K562 (cell line): ENCODE measurements around the gene MRNIP. TPM values are rescaled to one million over a fixed set of nuclear protein-coding genes. Genes with fewer than 3 reads are reported as not detected.

Experiments
- BDP1 ChIP-seq: IDR thresholded peaks from 3 replicates; pipeline ENCODE4 v1.6.1; 2011; ENCODE audit not compliant: insufficient read length, insufficient read depth
- CBX5 ChIP-seq: IDR thresholded peaks from 2 replicates; pipeline ENCODE4 v1.6.1; 2014; ENCODE audit warnings: low read depth, borderline replicate concordance
- CREB1 ChIP-seq, 2 experiments: sonication (generic) in 1 of 2; formaldehyde crosslinking in 1 of 2; IDR thresholded peaks; 2 replicates each; pipeline versions ENCODE4 v1.6.1 to v1.8.0; 2012 to 2022; ENCODE audit warnings: inconsistent platforms in 1 of 2, mild to moderate bottlenecking in 1 of 2, missing genetic modification reagents in 1 of 2, moderate library complexity in 1 of 2
- CREB3L1 ChIP-seq: fragments of 450-650 bp; IDR thresholded peaks from 2 replicates; pipeline ENCODE4 v1.6.1; 2014; ENCODE audit warnings: low read depth, mild to moderate bottlenecking, moderate library complexity, borderline replicate concordance
- E2F5 ChIP-seq: sonication (generic); formaldehyde crosslinking; IDR thresholded peaks from 2 replicates; pipeline ENCODE4 v1.8.0; 2022; ENCODE audit warnings: mild to moderate bottlenecking, missing genetic modification reagents
- EP400 ChIP-seq: fragments of 450-650 bp; IDR thresholded peaks from 2 replicates; pipeline ENCODE4 v1.6.1; 2017; ENCODE audit warnings: antibody characterized with exemption, mild to moderate bottlenecking, moderate library complexity
- ID3 ChIP-seq, 2 experiments: fragments of 250-450 bp in 1 of 2; fragments of 450-650 bp in 1 of 2; sonication (Bioruptor Pico) in 1 of 2; IDR thresholded peaks; 2 replicates each; pipeline versions ENCODE4 v1.6.1 to v1.8.0; 2016 to 2021; ENCODE audit warnings: mild to moderate bottlenecking in 2 of 2, moderate library complexity in 2 of 2, missing compliant biosample characterization in 1 of 2, missing genetic modification characterization in 1 of 2
- RHOXF2B ChIP-seq: fragments of 250-450 bp; sonication (Bioruptor Pico); conservative IDR thresholded peaks from 2 replicates; pipeline ENCODE4 v1.5.1; 2021
- SMAD3 ChIP-seq: fragments of 450-650 bp; formaldehyde crosslinking; conservative IDR thresholded peaks from 2 replicates; pipeline ENCODE4 v1.4.0; 2020; ENCODE audit warnings: mild to moderate bottlenecking
- SREBF2 ChIP-seq: sonication (generic); formaldehyde crosslinking; IDR thresholded peaks from 2 replicates; pipeline ENCODE4 v1.4.0; 2020; ENCODE audit warnings: mild to moderate bottlenecking, missing genetic modification reagents
- TAL1 ChIP-seq: fragments of 450-650 bp; IDR thresholded peaks from 2 replicates; pipeline ENCODE4 v1.6.1; 2016; ENCODE audit warnings: mild to moderate bottlenecking
- USF1 ChIP-seq: sonication (generic); formaldehyde crosslinking; IDR thresholded peaks from 2 replicates; pipeline ENCODE4 v1.9.0; 2022; ENCODE audit warnings: mild to moderate bottlenecking, missing genetic modification reagents
- XRCC4 ChIP-seq: IDR thresholded peaks from one replicate; pipeline ENCODE4 v1.6.1; 2011; ENCODE audit not compliant: insufficient read depth, insufficient read length; ENCODE audit errors: extremely low read depth
- ZFP1 ChIP-seq: fragments of 450-650 bp; formaldehyde crosslinking; IDR thresholded peaks from 2 replicates; pipeline ENCODE4 v1.4.0; 2020; ENCODE audit warnings: mild to moderate bottlenecking, mixed read lengths
- ZHX1 ChIP-seq: fragments of 150-350 bp; conservative IDR thresholded peaks from 2 replicates; pipeline ENCODE4 v1.6.1; 2014; ENCODE audit warnings: low read length
- ZNF212 ChIP-seq: fragments of 450-650 bp; formaldehyde crosslinking; IDR thresholded peaks from 2 replicates; pipeline ENCODE4 v1.4.0; 2020; ENCODE audit warnings: mild to moderate bottlenecking
- ZNF830 ChIP-seq: fragments of 250-450 bp; sonication (Bioruptor Pico); IDR thresholded peaks from 2 replicates; pipeline ENCODE4 v1.5.0; 2021; ENCODE audit warnings: mild to moderate bottlenecking
- polyA plus RNA-seq, 8 experiments: library from polyadenylated mRNA; depleted of rRNA in 4 of 8; stranded (reverse) in 5 of 8; unstranded in 3 of 8; fragments of >200 nt; fragmentation: Nextera tagmentation in 2 of 8; fragmentation: Illumina TruSeq in 1 of 8; extraction: Ambion mirVana in 2 of 8; extraction: Trizol in 1 of 8; gene quantifications; 2 replicates each; pipeline versions ENCODE4 v1.2.1 to v1.2.3, GENCODE V29; 2011 to 2014; ENCODE audit warnings: inconsistent platforms in 1 of 8, missing spikeins in 1 of 8
- total RNA-seq, 7 experiments: library from RNA; depleted of rRNA in 6 of 7; stranded (reverse); fragments of >200 nt in 6 of 7; fragmentation: Illumina TruSeq in 2 of 7; extraction: Trizol in 2 of 7; gene quantifications; 2 replicates each; pipeline versions ENCODE4 v1.2.1 to v1.2.3, GENCODE V29; 2011 to 2021; ENCODE audit warnings: low replicate concordance in 1 of 7
- TF ChIP-seq, protein P1 (sequence below): fragments of 450-650 bp; IDR thresholded peaks from 2 replicates; pipeline ENCODE4 v1.6.1; 2018; ENCODE audit warnings: mild to moderate bottlenecking, low read depth; ENCODE audit not compliant: partially characterized antibody

Gene MRNIP
- total and polyA plus RNA-seq, 9 of the 15 experiments (the other 6 are each of a cell fraction or from before 2014, with no cell fraction given): 3.6 to 39.0 (median 16.8) TPM

DNA sequence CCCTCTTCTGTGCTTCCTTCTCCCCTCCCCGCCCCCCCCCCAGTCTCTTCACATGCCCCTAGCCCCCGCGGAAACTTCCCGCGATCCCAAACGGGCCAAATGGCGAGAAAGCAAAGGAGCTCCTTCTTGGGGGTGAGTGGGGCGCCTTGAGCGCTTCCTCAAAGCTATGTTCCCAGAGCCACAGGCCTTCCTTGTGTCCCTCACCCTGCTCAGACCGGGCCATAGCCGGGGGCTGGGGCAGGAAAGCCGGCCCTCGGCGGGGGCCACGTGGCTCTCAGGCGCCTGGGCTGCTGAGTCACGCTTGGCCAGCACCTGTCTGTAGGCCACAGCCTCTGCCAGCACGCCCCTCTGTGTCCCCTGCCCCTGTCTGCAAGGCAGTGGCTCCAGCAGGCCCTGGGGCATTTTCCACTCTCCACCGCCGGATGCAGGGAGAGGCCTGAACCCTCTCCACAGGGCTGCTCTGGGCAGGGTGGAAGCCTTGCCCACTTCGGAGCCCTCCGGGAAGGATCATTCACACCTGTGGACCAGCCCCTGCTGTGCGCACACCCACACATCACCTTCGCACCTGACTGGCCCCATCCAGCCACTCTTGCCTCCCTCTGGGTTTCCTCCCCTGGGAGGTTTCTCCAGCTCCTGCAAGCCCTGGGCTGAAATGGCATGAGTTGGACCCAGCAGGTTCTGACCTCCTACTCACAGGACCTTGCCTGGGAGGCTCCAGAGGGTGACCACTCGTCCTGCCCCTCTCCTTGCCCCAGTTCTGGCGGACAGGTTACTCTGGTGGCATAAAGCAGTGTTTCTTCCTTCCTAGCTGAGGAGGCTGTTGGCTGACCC is 39.1 kb downstream of the MRNIP start (continued):
- TF ChIP-seq USF1 (CRISPR knock-in tag): peak; percentile 71
- peak; percentile 93 for TF ChIP-seq SMAD3 (CRISPR knock-in tag)
- 0 out of 2 replicates have a peak, but pooled peaks have one; percentile 31 for TF ChIP-seq SREBF2 (CRISPR knock-in tag)
- TF ChIP-seq CBX5: no peak
- no peak for TF ChIP-seq ZNF830 (CRISPR knock-in tag)
- TF ChIP-seq E2F5 (CRISPR knock-in tag): no peak
- TF ChIP-seq ZNF212 (CRISPR knock-in tag): 0 out of 2 replicates have a peak, but pooled peaks have one; percentile 25
- no peak for TF ChIP-seq XRCC4
- TF ChIP-seq BDP1: no peak
- peak; percentile 89 for TF ChIP-seq EP400
- TF ChIP-seq, protein P1, sequence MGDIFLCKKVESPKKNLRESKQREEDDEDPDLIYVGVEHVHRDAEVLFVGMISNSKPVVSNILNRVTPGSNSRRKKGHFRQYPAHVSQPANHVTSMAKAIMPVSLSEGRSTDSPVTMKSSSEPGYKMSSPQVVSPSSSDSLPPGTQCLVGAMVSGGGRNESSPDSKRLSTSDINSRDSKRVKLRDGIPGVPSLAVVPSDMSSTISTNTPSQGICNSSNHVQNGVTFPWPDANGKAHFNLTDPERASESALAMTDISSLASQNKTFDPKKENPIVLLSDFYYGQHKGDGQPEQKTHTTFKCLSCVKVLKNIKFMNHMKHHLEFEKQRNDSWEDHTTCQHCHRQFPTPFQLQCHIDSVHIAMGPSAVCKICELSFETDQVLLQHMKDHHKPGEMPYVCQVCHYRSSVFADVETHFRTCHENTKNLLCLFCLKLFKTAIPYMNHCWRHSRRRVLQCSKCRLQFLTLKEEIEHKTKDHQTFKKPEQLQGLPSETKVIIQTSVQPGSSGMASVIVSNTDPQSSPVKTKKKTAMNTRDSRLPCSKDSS: no peak
- peak; percentile 74; the same call in 1 of the 2 replicates for TF ChIP-seq ID3 (CRISPR knock-in tag; IDR thresholded peaks at IDR 0.05)
- peak; percentile 90 for TF ChIP-seq ID3 (tag; IDR thresholded peaks at IDR 0.05)
- TF ChIP-seq RHOXF2B (CRISPR knock-in tag): 0 out of 2 replicates have a peak, but pooled peaks have one; percentile 84
- TF ChIP-seq CREB3L1: peak; percentile 77
- no peak for TF ChIP-seq CREB1 (IDR thresholded peaks at IDR 0.05)
- TF ChIP-seq CREB1 (CRISPR knock-in tag; IDR thresholded peaks at IDR 0.05): no peak
- TF ChIP-seq ZHX1: no peak
- no peak for TF ChIP-seq TAL1
- peak; percentile 55; the same call in 1 of the 2 replicates for TF ChIP-seq ZFP1 (CRISPR knock-in tag)
